Left ventricle myocardium superior (tissue), 1 donor: Measurements from ENCODE around the gene IL10. TPM values are rescaled to one million over a fixed set of nuclear protein-coding genes. Genes with fewer than 3 reads are reported as not detected.

Source experiments
- ATAC-seq: fragments of 200-7000 bp; cut with Tn5 transposase; one replicate; pipeline ENCODE4 v1.9.1; 2020; ENCODE audit warnings: mild to moderate bottlenecking, moderate library complexity
- DNase-seq: peaks from one replicate; pipeline ENCODE4 v3.0.0-alpha.2; 2020
- intact Hi-C: fragments of 100-400 bp; cut with micrococcal nuclease; formaldehyde crosslinking; loops from one replicate; pipeline ENCODE4 v1.11.0; 2022
- long read RNA-seq: library from polyadenylated mRNA; unstranded; transcript quantifications from one replicate; pipeline ENCODE4 v2.0.0, GENCODE V29; 2021
- total RNA-seq: library from RNA; stranded (reverse); fragmentation: NEBNext Ultra II Directional; extraction: Animal tissue kit (Norgen Biotek cat#: 25700); gene quantifications from one replicate; pipeline ENCODE4 v1.2.1, GENCODE V29; 2021
- donor health status: DM: no; HTN: yes; CAD: no; lungs with severe emphysema.

IL10 gene
- 0.37 TPM for total RNA-seq
- long read RNA-seq, partial matches to known transcripts, result 0 of 1 reads
- long read RNA-seq, other reads (novel, unspliced or antisense), result 0 of 1 reads

- intact Hi-C loops, result no loop called here
- ATAC-seq, result peak; percentile 77
- peak; percentile 41 for DNase-seq
Measured at GRCh38 chr1:206772243-206772937, at the start of gene IL10. IL10 (minus strand) TSS chr1:206772494; CDS start chr1:206772435, 59 bp downstream.

GRCh38 chr1:206821493-206821892, 49.2 kb upstream of the IL10 start:
- intact Hi-C loops, result no loop called here
- ATAC-seq, result no peak

GRCh38 chr1:206816390-206817287, 44.3 kb upstream of the IL10 start:
- no peak for DNase-seq
- intact Hi-C loops, result no loop called here
- ATAC-seq, result peak; percentile 25

More at GRCh38 chr1:206821493-206821892, 49.2 kb upstream of the IL10 start:
- no peak for DNase-seq

- DNase-seq (peak; percentile 45), ATAC-seq (peak; percentile 63)
- intact Hi-C loops, result no loop called here
Measured at GRCh38 chr1:206814716-206815341, 42.5 kb upstream of the IL10 start.

- intact Hi-C loops, result no loop called here
- ATAC-seq (no peak), DNase-seq (no peak)
Measured at GRCh38 chr1:206812471-206812870, 40.2 kb upstream of the IL10 start.

- intact Hi-C loops, result no loop called here
- ATAC-seq, result peak; percentile 34
- DNase-seq, result no peak
Measured at GRCh38 chr1:206809504-206810084, 37.3 kb upstream of the IL10 start.

GRCh38 chr1:206808615-206809014, 36.3 kb upstream of the IL10 start:
- peak; percentile 87 for ATAC-seq
- no peak for DNase-seq
- intact Hi-C loops, result no loop called here

- DNase-seq (no peak), ATAC-seq (no peak)
- intact Hi-C loops, result no loop called here
Measured at GRCh38 chr1:206805357-206805756, 33.1 kb upstream of the IL10 start.

GRCh38 chr1:206804156-206804737, 32.0 kb upstream of the IL10 start:
- intact Hi-C loops, result no loop called here
- no peak for ATAC-seq

GRCh38 chr1:206803221-206803730, 31.0 kb upstream of the IL10 start:
- intact Hi-C loops, result no loop called here

More at GRCh38 chr1:206804156-206804737, 32.0 kb upstream of the IL10 start:
- DNase-seq, result no peak

GRCh38 chr1:206802401-206802800, 30.1 kb upstream of the IL10 start:
- ATAC-seq, result no peak
- no peak for DNase-seq
- intact Hi-C loops, result no loop called here

More at GRCh38 chr1:206803221-206803730, 31.0 kb upstream of the IL10 start:
- ATAC-seq, result no peak
- no peak for DNase-seq

- DNase-seq, result no peak
- peak; percentile 44 for ATAC-seq
- intact Hi-C loops, result no loop called here
Measured at GRCh38 chr1:206801467-206801866, 29.2 kb upstream of the IL10 start.

- ATAC-seq (no peak), DNase-seq (no peak)
- intact Hi-C loops, result no loop called here
Measured at GRCh38 chr1:206800891-206801290, 28.6 kb upstream of the IL10 start.

- intact Hi-C loops, result no loop called here
- no peak for DNase-seq
- ATAC-seq, result no peak
Measured at GRCh38 chr1:206800411-206800810, 28.1 kb upstream of the IL10 start.

- DNase-seq (no peak), ATAC-seq (no peak)
- intact Hi-C loops, result no loop called here
Measured at GRCh38 chr1:206799311-206799710, 27.0 kb upstream of the IL10 start.

GRCh38 chr1:206798384-206798996, 26.2 kb upstream of the IL10 start:
- DNase-seq (no peak), ATAC-seq (no peak)
- intact Hi-C loops, result no loop called here

- ATAC-seq, result peak; percentile 56
- intact Hi-C loops, result no loop called here
- no peak for DNase-seq
Measured at GRCh38 chr1:206797534-206798383, 25.5 kb upstream of the IL10 start.
